Immature natural killer cell (primary cell): ENCODE data around the gene TOR1A. TPM values are rescaled to one million over a fixed set of nuclear protein-coding genes. Genes with fewer than 3 reads are reported as not detected.

Experiments
- DNase-seq, 3 donors: peaks; one replicate each; pipeline ENCODE4 v3.0.0; 2022; ENCODE audit warnings: mixed read lengths in 1 of 3
- H3K27ac Mint-ChIP-seq, 6 donors: one replicate each; pipeline ENCODE4 v1.8.0; 2020; ENCODE audit warnings: mixed read lengths in 6 of 6, mild to moderate bottlenecking in 5 of 6, inconsistent platforms in 4 of 6, moderate library complexity in 3 of 6
- H3K27me3 Mint-ChIP-seq, 3 donors: one replicate each; pipeline ENCODE4 v1.8.0; 2020 to 2021; ENCODE audit warnings: low read depth in 3 of 3, mild to moderate bottlenecking in 3 of 3, mixed read lengths in 3 of 3, moderate library complexity in 3 of 3, inconsistent platforms in 1 of 3
- H3K36me3 Mint-ChIP-seq, 3 donors: one replicate each; pipeline ENCODE4 v1.8.0; 2020; ENCODE audit warnings: mixed read lengths in 3 of 3, inconsistent platforms in 2 of 3, mild to moderate bottlenecking in 2 of 3
- H3K4me1 Mint-ChIP-seq, 2 donors: one replicate each; pipeline ENCODE4 v1.8.0; 2020; ENCODE audit warnings: inconsistent platforms in 2 of 2, mild to moderate bottlenecking in 2 of 2, mixed read lengths in 2 of 2, moderate library complexity in 1 of 2
- H3K4me3 Mint-ChIP-seq, 5 donors: one replicate each; pipeline ENCODE4 v1.8.0; 2020; ENCODE audit warnings: mild to moderate bottlenecking in 5 of 5, mixed read lengths in 5 of 5, inconsistent platforms in 3 of 5, moderate library complexity in 3 of 5
- H3K9me3 Mint-ChIP-seq, 6 donors: one replicate each; pipeline ENCODE4 v1.8.0; 2020; ENCODE audit warnings: mild to moderate bottlenecking in 6 of 6, mixed read lengths in 6 of 6, inconsistent platforms in 4 of 6, moderate library complexity in 3 of 6
- polyA plus RNA-seq, 3 donors: library from polyadenylated mRNA; unstranded; fragments of 300-500 nt; fragmentation: Illumina TruSeq; gene quantifications; one replicate each; pipeline ENCODE4 v1.2.3, GENCODE V29; 2021

TOR1A gene
- polyA plus RNA-seq, 3 donors from 2014 or later: 89.3 to 131 (median 108) TPM

- Mint-ChIP-seq H3K27ac (no peak overlapping the region), H3K4me3 (no peak overlapping the region), H3K36me3 (no peaks in the 10 kb centered on the region), H3K9me3 (no peaks in the 10 kb centered on the region), H3K4me1 (no peaks in the 10 kb centered on the region), H3K27me3 (peaks cover 2 to 6% (median 2%) of the 10 kb centered on the region in 3 donors)
- DNase-seq: no peak
Measured at GRCh38 chr9:129762985-129763926, 60.7 kb downstream of the TOR1A start.

Other genes with a start within 250 kb of the TOR1A start
- not detected for gene C9orf50, start 203.0 kb downstream of the TOR1A start, polyA plus RNA-seq
- gene NTMT1, start 198.0 kb downstream of the TOR1A start, polyA plus RNA-seq: 10 to 100 TPM; 33.8 to 41.3 (median 35.8) TPM
- gene ASB6, start 182.0 kb downstream of the TOR1A start, polyA plus RNA-seq: 10 to 100 TPM; 13.9 to 26.6 (median 19.9) TPM
- under 1 TPM in 1 of 3 donors, not detected in 2; 0.18 TPM for gene PRRX2, start 158.5 kb downstream of the TOR1A start, polyA plus RNA-seq
- gene PTGES, start 71.1 kb downstream of the TOR1A start, polyA plus RNA-seq: not detected
- gene TOR1B, start 21.0 kb downstream of the TOR1A start, polyA plus RNA-seq: 10 to 100 TPM; 23.2 to 45.1 (median 25.8) TPM
- gene C9orf78, start 11.1 kb upstream of the TOR1A start, polyA plus RNA-seq: 100 to 1,000 TPM; 147 to 196 (median 173) TPM
- 10 to 100 TPM; 21.6 to 51.8 (median 25.1) TPM for gene USP20, start 11.3 kb upstream of the TOR1A start, polyA plus RNA-seq
- 100 to 1,000 TPM; 113 to 136 (median 135) TPM for gene FNBP1, start 219.1 kb upstream of the TOR1A start, polyA plus RNA-seq
- gene GPR107, start 229.8 kb upstream of the TOR1A start, polyA plus RNA-seq: 1 to 10 TPM; 3.4 to 9.5 (median 5.9) TPM